HL-60 (cell line): ENCODE results near the gene RPS16.

Experiments used
- CTCF ChIP-seq: IDR thresholded peaks from one replicate; pipeline ENCODE4 v1.5.1; 2011; ENCODE audit warnings: low read length, control low read depth, inconsistent platforms; ENCODE audit not compliant: insufficient read depth
- POLR2AphosphoS5 ChIP-seq: IDR thresholded peaks from 2 replicates; pipeline ENCODE4 v1.6.1; 2012; ENCODE audit warnings: low read depth

GRCh38 chr19:39475748-39476147 is 40.0 kb upstream of the RPS16 start:
- no peak for TF ChIP-seq POLR2AphosphoS5
- no peak for TF ChIP-seq CTCF
